ENCODE measurements around the gene CPSF3. TPM values are rescaled to one million over a fixed set of nuclear protein-coding genes. Genes with fewer than 3 reads are reported as not detected.

The CPSF3 gene
- total and polyA plus RNA-seq, 2 of the 8 experiments (the other 6 are each of a cell fraction or from before 2014, with no cell fraction given), result 44.5 to 93.3 TPM

DNA sequence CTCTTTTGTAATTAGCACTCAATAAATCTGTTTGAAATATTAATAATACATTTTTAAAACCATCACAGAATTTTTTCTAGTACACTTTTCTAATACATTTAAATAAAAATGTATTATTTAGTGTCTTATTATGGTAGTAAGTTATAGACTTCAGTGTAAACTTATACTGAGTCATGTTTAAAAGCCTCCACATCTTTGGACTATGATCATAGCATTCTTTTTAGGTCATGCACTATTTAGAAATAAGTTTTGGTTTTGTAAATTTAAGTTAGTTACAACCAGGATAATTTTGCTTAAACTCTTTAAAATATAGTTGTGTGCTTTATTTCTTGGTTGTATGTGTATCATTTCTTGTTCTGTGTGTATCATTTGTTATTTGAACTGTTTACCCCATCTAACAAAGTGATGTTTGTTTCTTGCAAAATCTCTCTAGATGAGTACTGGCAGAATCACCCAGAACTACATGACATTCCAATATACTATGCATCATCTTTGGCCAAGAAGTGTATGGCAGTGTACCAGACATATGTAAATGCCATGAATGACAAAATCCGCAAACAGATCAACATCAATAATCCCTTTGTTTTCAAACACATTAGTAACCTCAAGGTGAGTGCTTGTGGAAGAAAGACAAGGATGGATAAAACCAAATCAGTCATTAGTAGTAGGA lies 16.7 kb downstream of the CPSF3 start:
- H3K14ac ChIP-seq (ENCODE audit: insufficient read length), result no peak overlapping the region
- no peak overlapping the region for H3K4ac ChIP-seq (replicated peaks; ENCODE audit: insufficient read length, low read depth, low read length)
- ChIA-PET POLR2A (ENCODE audit: partially characterized antibody) (interaction anchor here (0.7 kb wide), 1 partner anchor 45 kb away, joined by 3 read pairs; no protein-coding TSS in a partner anchor), CTCF (ENCODE audit: partially characterized antibody) (no interaction called here)
- H2AFZ ChIP-seq (ENCODE audit: low read length), result no peak overlapping the region
- no peaks in the 10 kb centered on the region for H3K23me2 ChIP-seq (ENCODE audit: low read depth, low read length)
- H3K9me3 ChIP-seq (ENCODE audit: insufficient read depth in 2 of 2, low read depth in 1 of 2, low read length in 1 of 2), result no peaks in the 10 kb centered on the region
- H3K4me1 ChIP-seq (replicated peaks in 1 of 4; ENCODE audit: control insufficient read depth in 3 of 4, insufficient read depth in 4 of 4, low read length in 3 of 4), result no peaks in the 10 kb centered on the region
- H3K18ac ChIP-seq (ENCODE audit: extremely low read depth, low read length), result no peak overlapping the region
- peaks cover 0 to 1% of the 10 kb centered on the region in 2 experiments for H4K20me1 ChIP-seq (replicated peaks in 1 of 2; ENCODE audit: control insufficient read depth in 1 of 2, insufficient read depth in 2 of 2, low read length in 2 of 2)
- H2BK12ac ChIP-seq (ENCODE audit: low read depth, low read length), result no peak overlapping the region
- H3K56ac ChIP-seq (replicated peaks; ENCODE audit: insufficient read length, low read depth, low read length), result no peak overlapping the region
- H3K27me3 ChIP-seq (replicated peaks in 1 of 4; ENCODE audit: control insufficient read depth in 3 of 4, extremely low read depth in 1 of 4, insufficient read depth in 3 of 4, low read length in 3 of 4), result no peaks in the 10 kb centered on the region; a peak in 1 of 7 replicates
- no peak overlapping the region for H2BK120ac ChIP-seq (replicated peaks; ENCODE audit: low read depth, low read length)
- H2BK15ac ChIP-seq (ENCODE audit: low read length), result no peak overlapping the region
- no peak overlapping the region for H3K9ac ChIP-seq (replicated peaks in 1 of 4; ENCODE audit: extremely low read depth in 1 of 4, low read depth in 3 of 4, low read length in 3 of 4)
- H4K5ac ChIP-seq (ENCODE audit: insufficient read length, low read depth, low read length), result no peak overlapping the region
- H3K79me2 ChIP-seq (ENCODE audit: control insufficient read depth in 1 of 2, insufficient read depth in 2 of 2, low read length in 2 of 2), result no peaks in the 10 kb centered on the region
- H3K4me2 ChIP-seq (ENCODE audit: insufficient read depth in 1 of 2, low read depth in 2 of 2, low read length in 2 of 2), result no peak overlapping the region
- DNase-seq (ENCODE audit: low read depth in 1 of 2, low spot score in 2 of 2), result no peak
- no peak overlapping the region for H2BK20ac ChIP-seq (ENCODE audit: low read length)
- FAIRE-seq, result no peak
- no peak overlapping the region for H4K91ac ChIP-seq (replicated peaks; ENCODE audit: insufficient read length, low read length)
- H3K36me3 ChIP-seq (ENCODE audit: control insufficient read depth in 2 of 4, insufficient read depth in 4 of 4, low read length in 3 of 4), result peaks cover 8 to 72% (median 51%) of the 10 kb centered on the region in 4 experiments
- 89% methylated on average over 1 of the region's 1 CpG; no CpG with 5 or more reads in 1 of the 2 experiments for WGBS, 2 experiments (ENCODE audit: extremely low coverage in 1 of 2, insufficient coverage in 1 of 2, insufficient read length in 1 of 2, insufficient replicate concordance in 2 of 2, low coverage in 1 of 2, low lambda C conversion rate in 2 of 2, missing lambda C conversion rate in 1 of 2)
- no peak overlapping the region for H2BK5ac ChIP-seq (ENCODE audit: low read depth, low read length)
- no peak overlapping the region for H3K4me3 ChIP-seq (ENCODE audit: extremely low read depth in 1 of 4, insufficient read depth in 2 of 4, low read depth in 3 of 4, low read length in 4 of 4)
- no peak overlapping the region for H2AK5ac ChIP-seq (ENCODE audit: low read depth, low read length)
- no peak overlapping the region for H3K23ac ChIP-seq (ENCODE audit: insufficient read length)
- no peaks in the 10 kb centered on the region; the same call in 1 of the 2 replicates for H3K79me1 ChIP-seq (ENCODE audit: low read depth, low read length)
- H3K27ac ChIP-seq (ENCODE audit: low read depth, low read length), result no peak overlapping the region
- no peak overlapping the region for H4K8ac ChIP-seq (ENCODE audit: extremely low read depth, insufficient read depth, low read length)
- TF ChIP-seq EZH2 (IDR thresholded peaks at IDR 0.05; ENCODE audit: low read depth, low read length, severe bottlenecking) (no peak), PHF8 (conservative IDR thresholded peaks at IDR 0.05; ENCODE audit: low read depth, low read length) (no peak), SAP30 (IDR thresholded peaks at IDR 0.05; ENCODE audit: insufficient read depth, insufficient replicate concordance, low read length) (no peak), TBP (IDR thresholded peaks at IDR 0.05; ENCODE audit: low read depth, low read length) (no peak), SRF (IDR thresholded peaks at IDR 0.05; ENCODE audit: low read depth, low read length) (no peak), POLR2AphosphoS5 (IDR thresholded peaks at IDR 0.05; ENCODE audit: low read depth, low read length) (no peak), SUZ12 (IDR thresholded peaks at IDR 0.05; ENCODE audit: low read length) (no peak), EP300 (IDR thresholded peaks at IDR 0.05; ENCODE audit: borderline replicate concordance in 1 of 2, low read depth in 2 of 2, low read length in 2 of 2) (no peak), KDM5A (IDR thresholded peaks at IDR 0.05; ENCODE audit: low read length) (no peak), NANOG (IDR thresholded peaks at IDR 0.05; ENCODE audit: insufficient read depth, low read depth, low read length, poor library complexity, severe bottlenecking) (no peak), YY1 (IDR thresholded peaks at IDR 0.05; ENCODE audit: low read depth, low read length) (no peak), JUN (IDR thresholded peaks at IDR 0.05; ENCODE audit: low read depth, low read length) (no peak)
